NCI-H1105 (cell line): ENCODE results near the gene FBXO30.

Source experiments
- DNase-seq: peaks from one replicate; lab custom pipeline; 2025; lab: John Stamatoyannopoulos, UW

Gene FBXO30, protein sequence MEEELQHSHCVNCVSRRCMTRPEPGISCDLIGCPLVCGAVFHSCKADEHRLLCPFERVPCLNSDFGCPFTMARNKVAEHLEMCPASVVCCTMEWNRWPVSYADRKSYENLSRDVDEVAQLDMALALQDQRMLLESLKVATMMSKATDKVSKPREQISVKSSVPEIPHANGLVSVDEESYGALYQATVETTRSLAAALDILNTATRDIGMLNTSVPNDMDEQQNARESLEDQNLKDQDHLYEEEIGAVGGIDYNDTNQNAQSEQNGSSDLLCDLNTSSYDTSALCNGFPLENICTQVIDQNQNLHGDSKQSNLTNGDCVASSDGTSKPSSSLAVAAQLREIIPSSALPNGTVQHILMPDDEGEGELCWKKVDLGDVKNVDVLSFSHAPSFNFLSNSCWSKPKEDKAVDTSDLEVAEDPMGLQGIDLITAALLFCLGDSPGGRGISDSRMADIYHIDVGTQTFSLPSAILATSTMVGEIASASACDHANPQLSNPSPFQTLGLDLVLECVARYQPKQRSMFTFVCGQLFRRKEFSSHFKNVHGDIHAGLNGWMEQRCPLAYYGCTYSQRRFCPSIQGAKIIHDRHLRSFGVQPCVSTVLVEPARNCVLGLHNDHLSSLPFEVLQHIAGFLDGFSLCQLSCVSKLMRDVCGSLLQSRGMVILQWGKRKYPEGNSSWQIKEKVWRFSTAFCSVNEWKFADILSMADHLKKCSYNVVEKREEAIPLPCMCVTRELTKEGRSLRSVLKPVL

GRCh38 chr6:145814501-145815308, at the start of gene FBXO30:
Gene FBXO30, minus strand, starts transcription at chr6:145814795. Its CDS starts 8,390 bp downstream, at chr6:145806405.
- peak; percentile 89 for DNase-seq

GRCh38 chr6:145863988-145864616, 49.5 kb upstream of the FBXO30 start:
- DNase-seq = no peak

DNA sequence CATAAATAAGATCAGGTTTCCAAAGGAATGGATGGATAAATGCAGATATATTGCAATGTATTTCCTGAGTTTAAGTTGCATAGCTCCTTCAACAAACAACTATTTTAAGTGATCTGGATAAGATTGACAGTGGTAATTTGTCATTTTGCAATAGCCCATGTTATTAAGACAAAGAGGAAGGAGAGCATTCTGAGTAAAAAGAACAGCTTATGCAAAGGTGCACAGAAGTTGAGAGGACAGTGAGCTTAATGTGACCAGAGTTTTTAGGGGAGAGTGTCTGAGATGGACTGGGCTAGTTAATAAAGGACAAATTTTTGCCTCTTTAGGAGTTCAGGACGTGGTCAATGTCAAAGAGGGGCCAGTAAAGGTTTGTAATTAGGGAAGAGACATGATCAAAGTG, 48.8 kb upstream of the FBXO30 start:
- DNase-seq = no peak

DNA sequence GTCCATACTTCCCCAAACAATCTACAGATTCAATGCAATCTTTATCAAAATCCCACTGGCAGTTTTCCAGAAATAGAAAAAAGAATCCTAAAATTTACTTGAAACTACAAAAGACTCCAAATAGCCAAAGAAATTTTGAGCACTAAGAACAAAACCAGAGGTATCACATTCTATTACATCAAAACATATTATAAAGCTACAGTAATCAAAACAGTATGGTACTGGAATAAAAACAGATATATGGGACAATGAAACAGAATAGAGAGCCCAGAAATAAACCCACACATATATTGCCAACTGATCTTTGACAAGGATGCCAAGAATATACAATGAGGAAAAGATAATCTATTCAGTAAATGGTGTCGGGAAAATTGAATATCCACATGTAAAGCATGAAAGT, 46.0 kb upstream of the FBXO30 start:
- no peak for DNase-seq

GRCh38 chr6:145850671-145851070, 36.1 kb upstream of the FBXO30 start:
- no peak for DNase-seq

DNA sequence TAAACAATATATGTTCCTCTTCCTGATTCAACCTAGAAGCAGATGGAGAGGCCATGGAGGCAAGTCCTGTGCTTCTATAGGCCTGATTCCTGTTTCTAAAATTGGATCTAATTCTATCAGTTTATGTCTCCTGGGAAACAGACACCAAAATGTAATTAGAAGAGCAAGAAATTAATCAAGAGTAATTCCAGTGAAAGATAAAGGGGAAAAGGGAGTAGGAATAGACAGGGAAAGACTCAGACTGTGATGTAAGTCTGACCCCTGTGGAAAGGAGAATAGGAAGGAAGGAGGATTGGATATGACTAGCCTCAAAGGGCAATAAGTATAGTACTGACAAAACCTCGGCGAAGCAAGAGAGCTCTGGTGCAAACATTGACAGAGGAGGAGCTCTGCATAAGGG, 33.9 kb upstream of the FBXO30 start:
- no peak for DNase-seq

DNA sequence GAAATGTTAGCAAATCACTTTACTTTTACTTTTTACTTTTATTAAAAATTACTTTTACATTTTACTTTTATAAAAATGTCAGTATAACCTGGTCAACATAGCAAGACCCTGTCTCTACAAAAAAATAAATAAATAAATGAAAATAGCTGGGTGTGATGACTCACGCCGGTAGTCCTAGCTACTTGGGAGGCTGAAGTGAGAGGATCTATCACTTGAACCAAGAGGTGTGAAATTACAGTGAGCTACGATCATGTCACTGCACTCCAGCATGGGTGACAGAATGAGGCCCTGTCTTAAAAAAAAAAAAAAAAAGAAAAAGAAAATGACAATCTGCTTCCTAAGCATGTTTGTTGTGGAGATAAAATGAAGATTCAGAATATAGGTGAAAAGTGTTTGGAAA, 31.0 kb upstream of the FBXO30 start:
- DNase-seq = no peak

- DNase-seq = no peak
Observed at GRCh38 chr6:145844933-145845540, 30.4 kb upstream of the FBXO30 start.

GRCh38 chr6:145842693-145843546, 28.3 kb upstream of the FBXO30 start:
- no peak for DNase-seq

- no peak for DNase-seq
Observed at GRCh38 chr6:145841668-145842067, 27.1 kb upstream of the FBXO30 start.

GRCh38 chr6:145839653-145840052, 25.1 kb upstream of the FBXO30 start:
- DNase-seq = no peak

GRCh38 chr6:145838305-145838704, 23.7 kb upstream of the FBXO30 start:
- no peak for DNase-seq

GRCh38 chr6:145836772-145837171, 22.2 kb upstream of the FBXO30 start:
- no peak for DNase-seq

GRCh38 chr6:145836170-145836569, 21.6 kb upstream of the FBXO30 start:
- DNase-seq = no peak

DNA sequence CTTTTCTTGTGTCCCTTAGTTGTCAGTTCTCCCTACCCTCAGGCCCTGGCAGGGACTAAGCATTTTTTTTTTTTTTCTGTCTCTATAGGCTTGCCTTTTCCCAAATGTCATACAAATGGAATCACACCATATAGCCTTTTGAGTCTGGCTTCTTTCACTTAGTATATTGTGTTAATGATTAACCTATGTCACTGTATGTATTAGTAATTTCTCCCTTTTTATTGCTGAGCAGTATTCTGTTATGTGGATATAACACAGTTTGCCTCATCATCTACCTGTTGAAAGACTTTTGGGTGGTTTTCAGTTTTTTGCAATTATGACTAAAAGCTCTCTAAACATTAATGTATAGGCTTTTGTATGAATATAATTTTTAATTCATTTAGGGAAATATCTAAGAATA, 16.0 kb upstream of the FBXO30 start:
- no peak for DNase-seq

DNA sequence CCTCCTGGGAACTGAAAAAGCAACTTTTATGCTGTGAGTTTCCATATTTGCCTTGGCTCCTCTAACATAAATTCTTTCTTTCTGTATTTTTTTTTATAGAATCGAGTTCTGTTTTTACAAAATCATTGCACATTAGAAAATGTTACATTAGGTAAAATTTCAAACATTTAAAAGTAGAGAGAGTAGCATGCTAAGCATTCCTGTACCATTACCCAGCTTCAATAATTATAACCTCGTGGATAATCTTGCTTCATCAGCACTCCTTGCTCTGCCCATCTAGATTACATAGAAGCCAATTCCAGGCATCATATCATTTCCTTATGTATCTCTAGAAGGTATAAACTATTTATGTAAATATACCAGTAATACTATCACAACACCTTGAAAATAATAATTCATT, 15.4 kb upstream of the FBXO30 start:
- DNase-seq = no peak

DNA sequence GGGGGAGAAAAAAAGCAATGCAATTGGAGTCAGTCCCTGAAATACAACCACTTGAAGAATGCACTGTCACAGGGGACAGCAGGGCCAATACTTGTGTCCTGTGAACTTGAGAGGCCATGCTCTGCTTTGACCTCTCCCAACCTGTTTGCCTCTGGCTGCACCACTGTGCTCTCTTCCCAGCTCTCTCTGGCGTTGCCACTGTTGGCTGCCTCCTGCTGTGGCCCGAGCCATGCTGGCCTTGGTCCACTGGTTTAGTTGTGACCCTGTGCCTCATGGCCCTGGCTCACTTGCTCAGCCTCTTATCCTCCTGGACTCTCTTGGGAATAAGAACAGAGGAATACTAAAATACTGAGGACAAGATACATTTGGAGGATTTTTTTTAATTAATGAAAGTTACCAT, 14.5 kb upstream of the FBXO30 start:
- no peak for DNase-seq

DNA sequence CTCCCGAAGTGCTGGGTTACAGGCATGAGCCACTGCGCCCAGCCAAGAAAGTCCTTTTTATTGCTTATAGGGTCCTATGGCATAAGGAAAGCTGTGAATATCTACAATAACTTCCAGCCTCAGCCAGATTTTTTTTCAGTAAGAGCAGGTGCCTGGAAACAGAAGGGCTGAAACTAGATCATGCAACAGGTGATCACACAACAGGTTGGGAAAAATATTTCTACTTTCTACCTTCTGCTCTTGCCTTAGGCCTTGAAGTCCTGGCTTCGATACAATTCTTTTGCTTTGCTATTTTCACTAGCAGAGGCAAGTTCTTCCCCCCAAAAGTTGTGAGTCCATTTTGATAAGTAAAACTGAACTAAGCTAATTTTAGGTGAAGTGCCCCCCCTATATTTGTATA, 9.7 kb upstream of the FBXO30 start:
- DNase-seq = no peak

DNA sequence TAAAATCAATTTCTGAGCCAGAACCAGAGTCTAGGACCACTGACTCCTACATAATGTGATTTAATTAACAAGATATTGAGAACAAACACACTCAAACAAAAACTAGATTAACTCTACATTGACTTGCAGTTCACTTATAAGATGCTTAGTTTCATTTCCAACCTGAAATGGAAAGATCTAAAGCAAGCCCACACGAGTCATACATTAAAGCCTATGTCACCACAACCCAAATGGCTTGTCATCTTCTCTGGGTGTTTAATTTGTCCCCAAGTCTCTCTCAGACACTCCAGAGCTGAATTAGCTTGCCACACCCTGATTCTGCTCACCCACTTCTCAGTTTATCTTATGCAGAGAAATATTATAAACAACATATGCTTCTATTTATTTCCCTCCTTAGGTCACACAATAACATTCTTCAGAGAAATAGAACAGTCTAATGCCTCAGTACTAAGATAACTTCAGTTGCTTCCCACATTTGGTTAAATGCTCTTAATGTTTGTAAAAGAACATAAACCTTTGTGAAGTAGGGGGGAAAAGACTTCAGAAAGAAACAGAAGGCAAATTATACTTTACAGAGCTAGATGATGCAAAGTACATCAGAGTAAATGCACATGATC, 8.8 kb upstream of the FBXO30 start:
- DNase-seq = no peak

DNA sequence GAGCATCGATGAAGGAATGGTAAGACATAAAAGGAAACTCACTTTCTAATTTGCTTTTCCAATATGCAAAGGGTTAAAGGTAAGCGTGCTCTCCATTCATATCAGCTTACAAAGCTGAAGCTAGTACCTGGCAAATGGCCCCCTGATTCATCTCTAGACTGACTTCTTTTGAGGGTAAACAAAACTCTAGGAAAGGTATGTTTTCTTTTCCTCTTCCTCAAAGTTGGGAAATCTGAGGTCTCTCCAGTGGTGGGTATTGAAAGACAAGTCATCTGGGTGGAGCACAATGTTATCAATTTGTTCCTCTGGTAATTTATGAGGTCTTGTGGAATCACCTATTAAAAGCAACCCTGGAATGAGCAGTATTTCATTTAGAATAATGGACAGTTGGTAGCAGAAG, 7.9 kb upstream of the FBXO30 start:
- DNase-seq = no peak
